Endothelial cell (in vitro differentiated cells): ENCODE data around the gene EXOC8. TPM values are rescaled to one million over a fixed set of nuclear protein-coding genes. Genes with fewer than 3 reads are reported as not detected.

Experiments
- DNase-seq: peaks from one replicate; pipeline ENCODE4 v3.0.0; 2021; ENCODE audit warnings: low spot score
- H3K27ac Mint-ChIP-seq: one replicate; pipeline ENCODE4 v1.8.0; 2021; ENCODE audit warnings: mixed read lengths, inconsistent platforms; ENCODE audit not compliant: unreplicated experiment
- H3K27me3 Mint-ChIP-seq: one replicate; pipeline ENCODE4 v1.8.0; 2021; ENCODE audit warnings: mild to moderate bottlenecking, moderate library complexity, mixed read lengths, inconsistent platforms; ENCODE audit not compliant: unreplicated experiment
- H3K36me3 Mint-ChIP-seq: one replicate; pipeline ENCODE4 v1.8.0; 2021; ENCODE audit warnings: mild to moderate bottlenecking, low read depth, mixed read lengths, inconsistent platforms; ENCODE audit not compliant: unreplicated experiment
- H3K4me1 Mint-ChIP-seq: one replicate; pipeline ENCODE4 v1.8.0; 2021; ENCODE audit warnings: mild to moderate bottlenecking, mixed read lengths, inconsistent platforms; ENCODE audit not compliant: unreplicated experiment
- H3K4me3 Mint-ChIP-seq: one replicate; pipeline ENCODE4 v1.8.0; 2021; ENCODE audit warnings: mild to moderate bottlenecking, mixed read lengths, inconsistent platforms; ENCODE audit not compliant: unreplicated experiment
- H3K9me3 Mint-ChIP-seq: one replicate; pipeline ENCODE4 v1.8.0; 2021; ENCODE audit warnings: mixed read lengths, inconsistent platforms; ENCODE audit not compliant: unreplicated experiment
- CTCF ChIP-seq: fragments of 200-600 bp; sonication (generic); IDR thresholded peaks from one replicate; pipeline ENCODE4 v1.5.0; 2021; ENCODE audit warnings: antibody characterized with exemption; ENCODE audit not compliant: unreplicated experiment
- long read RNA-seq: library from polyadenylated mRNA; unstranded; transcript quantifications from one replicate; pipeline ENCODE4 v2.0.0, GENCODE V29; 2020; ENCODE audit not compliant: unreplicated experiment
- total RNA-seq: library from RNA; stranded (reverse); fragmentation: NEBNext Ultra II Directional; extraction: Animal tissue kit (Norgen Biotek cat#: 25700); gene quantifications from one replicate; pipeline ENCODE4 v1.2.1, GENCODE V29; 2021; ENCODE audit not compliant: unreplicated experiment

Gene EXOC8
- 11.6 TPM for total RNA-seq
- long read RNA-seq, result 0 reads

- TF ChIP-seq CTCF, result no peak
- Mint-ChIP-seq H3K9me3 (no peaks in the 10 kb centered on the region), H3K4me3 (peak within 1 kb of the TSS; percentile 98), H3K36me3 (peaks cover 16% of the 10 kb centered on the region), H3K4me1 (peaks cover 46% of the 10 kb centered on the region), H3K27ac (peak within 1 kb of the TSS; percentile 89), H3K27me3 (peaks cover 16% of the 10 kb centered on the region)
- DNase-seq, result peak; percentile 99
These were observed at the start of gene EXOC8 for GRCh38 chr1:231337472-231338269. Gene EXOC8, minus strand, starts transcription at chr1:231337852. Its CDS starts 107 bp downstream, at chr1:231337745.

- H3K4me3 Mint-ChIP-seq, result no peak overlapping the region
- H3K27ac Mint-ChIP-seq, result no peak overlapping the region
- DNase-seq, result no peak
- no peaks in the 10 kb centered on the region for H3K4me1 Mint-ChIP-seq
- no peaks in the 10 kb centered on the region for H3K9me3 Mint-ChIP-seq
- peaks cover 2% of the 10 kb centered on the region for H3K27me3 Mint-ChIP-seq
- TF ChIP-seq CTCF, result no peak
- H3K36me3 Mint-ChIP-seq, result peaks cover 4% of the 10 kb centered on the region
These were observed 48.8 kb upstream of the EXOC8 start for GRCh38 chr1:231386466-231386865.

GRCh38 chr1:231385416-231385748 lies 47.7 kb upstream of the EXOC8 start:
- Mint-ChIP-seq H3K36me3 (peaks cover 4% of the 10 kb centered on the region), H3K27ac (no peak overlapping the region), H3K9me3 (no peaks in the 10 kb centered on the region), H3K4me1 (no peaks in the 10 kb centered on the region), H3K4me3 (no peak overlapping the region), H3K27me3 (peaks cover 2% of the 10 kb centered on the region)
- no peak for DNase-seq
- TF ChIP-seq CTCF, result no peak

- DNase-seq, result no peak
- H3K9me3 Mint-ChIP-seq, result no peaks in the 10 kb centered on the region
- no peak for TF ChIP-seq CTCF
- peaks cover 1% of the 10 kb centered on the region for H3K36me3 Mint-ChIP-seq
- H3K27ac Mint-ChIP-seq, result no peak overlapping the region
- H3K4me3 Mint-ChIP-seq, result no peak overlapping the region
- H3K4me1 Mint-ChIP-seq, result peaks cover 1% of the 10 kb centered on the region
- H3K27me3 Mint-ChIP-seq, result peaks cover under 1% of the 10 kb centered on the region
These were observed 47.2 kb upstream of the EXOC8 start for GRCh38 chr1:231384696-231385415.
